Measurements from ENCODE around the gene NPAS4.
"Not testable (repeated sequence)": the region's sequence is repeated elsewhere in the genome, so short reads cannot be mapped to it uniquely, and the experiment has no call there.

Gene NPAS4

DNA sequence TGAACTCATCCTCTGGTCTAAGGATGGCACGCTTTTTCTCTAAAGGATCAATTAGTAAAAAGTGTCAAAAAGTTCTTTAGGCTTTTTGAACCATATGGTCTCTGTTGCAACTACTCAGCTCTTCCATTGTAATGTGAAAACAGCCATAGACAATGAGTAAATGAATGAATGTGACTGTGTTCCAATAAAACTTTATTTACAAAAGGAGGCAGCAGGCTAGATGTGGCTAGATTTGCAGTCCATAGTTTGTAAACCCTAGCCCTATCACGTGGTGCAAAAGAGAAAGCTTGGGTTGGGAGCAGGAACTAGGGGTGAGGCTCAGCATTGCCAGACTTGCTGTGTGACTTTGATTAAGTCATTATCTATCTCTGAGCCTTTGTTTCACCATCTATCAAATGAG is 5.4 kb upstream of the NPAS4 start:
- in situ Hi-C loops (cut with HindIII; ENCODE audit: low sequenced_read_pairs), result no loop called here

DNA sequence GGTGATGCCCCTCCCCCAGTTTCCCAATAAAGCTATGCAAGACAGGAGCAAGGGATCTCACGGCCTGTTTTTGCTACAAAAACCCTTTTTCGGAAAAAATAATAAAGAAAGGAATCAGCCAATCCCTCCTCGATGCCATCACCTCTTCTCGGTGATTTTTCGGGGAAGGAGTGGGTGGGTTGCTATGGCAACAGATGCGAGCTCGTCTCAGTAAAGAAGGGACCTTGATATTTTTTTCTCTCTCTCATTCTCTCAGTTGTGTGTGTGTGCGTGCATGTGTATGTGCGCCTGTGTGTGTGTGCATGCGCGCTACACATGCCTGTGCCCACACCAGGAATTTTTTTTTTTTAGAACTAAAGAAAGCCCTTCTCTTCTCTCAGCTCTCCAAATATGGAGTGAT is 3.8 kb upstream of the NPAS4 start:
- in situ Hi-C loops (cut with HindIII; ENCODE audit: low sequenced_read_pairs), result no loop called here

DNA sequence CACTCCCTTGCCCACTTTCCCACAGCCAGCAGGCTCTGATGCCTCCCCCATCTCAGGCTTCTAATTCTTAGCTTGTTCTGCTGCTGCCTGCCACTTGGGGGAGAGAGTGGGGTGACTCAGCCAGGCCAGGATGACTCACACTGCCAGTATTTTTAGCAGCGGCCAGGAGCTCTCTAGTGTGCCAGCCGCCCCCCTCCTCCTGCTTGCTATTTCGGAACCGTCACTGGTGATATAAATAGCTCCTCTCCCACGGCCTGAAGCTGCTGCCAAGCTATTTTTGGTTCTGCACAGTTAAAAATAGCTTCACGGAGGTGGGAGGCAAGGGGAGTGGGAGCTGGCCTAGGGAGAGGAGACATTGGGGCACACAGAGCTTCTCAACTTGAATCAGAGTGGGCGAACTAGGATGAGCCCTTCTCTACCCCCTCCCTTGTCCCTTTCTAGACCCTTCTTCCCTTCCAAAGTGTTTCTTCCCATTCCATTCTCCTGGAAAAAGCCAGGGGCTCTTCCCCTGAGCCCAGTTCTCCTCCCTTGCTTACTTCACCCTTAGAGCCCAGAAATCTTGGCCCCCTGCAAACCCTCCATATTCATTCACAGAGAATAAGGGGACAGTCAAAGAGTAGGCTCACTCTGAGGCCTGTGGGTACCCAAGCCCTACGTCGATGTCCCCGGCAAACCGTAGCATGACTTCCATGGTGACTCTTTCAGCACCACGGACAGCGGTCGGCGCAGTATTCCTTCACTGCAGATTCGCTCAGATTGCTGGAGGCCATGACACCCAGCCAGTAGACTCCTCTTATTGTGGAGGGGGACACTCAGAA is 2.5 kb upstream of the NPAS4 start:
- in situ Hi-C loops (cut with HindIII; ENCODE audit: low sequenced_read_pairs), result no loop called here

DNA sequence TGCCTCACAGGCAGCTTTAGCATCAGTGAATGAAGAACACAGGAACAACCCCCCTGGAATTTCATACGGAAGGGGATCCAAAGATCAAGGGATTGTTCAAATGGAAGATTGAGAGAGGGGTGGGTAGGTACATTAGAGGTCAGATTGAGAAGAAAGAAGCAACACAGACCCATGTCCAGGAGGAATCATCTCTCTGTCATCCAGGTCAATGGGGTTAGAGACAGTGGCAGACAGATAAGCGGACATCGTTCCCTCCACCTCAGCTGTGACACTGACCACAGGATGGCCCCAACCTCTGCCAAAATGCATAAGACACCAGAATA is 1.9 kb upstream of the NPAS4 start:
- in situ Hi-C loops (cut with HindIII; ENCODE audit: low sequenced_read_pairs), result no loop called here

DNA sequence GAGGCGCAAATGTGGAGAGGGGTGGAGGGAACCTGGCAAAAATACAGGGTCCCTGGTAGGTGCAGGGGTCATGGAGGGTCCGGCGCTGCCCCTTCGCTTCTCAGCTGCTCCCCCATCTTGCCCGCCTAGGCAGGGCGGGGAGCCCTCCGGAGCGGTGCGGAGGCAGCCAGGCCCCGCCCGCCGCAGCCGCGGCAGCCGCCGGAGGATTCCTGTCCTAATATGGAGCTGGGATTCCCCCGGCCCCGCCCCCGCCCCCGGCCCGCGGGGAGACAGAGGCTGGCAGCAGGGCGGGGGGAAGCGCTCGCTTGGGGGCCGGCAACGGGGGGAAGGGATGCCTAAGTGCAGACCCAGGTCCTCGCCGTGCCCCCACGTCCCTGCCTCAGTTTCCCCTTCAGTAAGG is 1.0 kb upstream of the NPAS4 start:
- in situ Hi-C loops (cut with HindIII; ENCODE audit: low sequenced_read_pairs), result no loop called here

DNA sequence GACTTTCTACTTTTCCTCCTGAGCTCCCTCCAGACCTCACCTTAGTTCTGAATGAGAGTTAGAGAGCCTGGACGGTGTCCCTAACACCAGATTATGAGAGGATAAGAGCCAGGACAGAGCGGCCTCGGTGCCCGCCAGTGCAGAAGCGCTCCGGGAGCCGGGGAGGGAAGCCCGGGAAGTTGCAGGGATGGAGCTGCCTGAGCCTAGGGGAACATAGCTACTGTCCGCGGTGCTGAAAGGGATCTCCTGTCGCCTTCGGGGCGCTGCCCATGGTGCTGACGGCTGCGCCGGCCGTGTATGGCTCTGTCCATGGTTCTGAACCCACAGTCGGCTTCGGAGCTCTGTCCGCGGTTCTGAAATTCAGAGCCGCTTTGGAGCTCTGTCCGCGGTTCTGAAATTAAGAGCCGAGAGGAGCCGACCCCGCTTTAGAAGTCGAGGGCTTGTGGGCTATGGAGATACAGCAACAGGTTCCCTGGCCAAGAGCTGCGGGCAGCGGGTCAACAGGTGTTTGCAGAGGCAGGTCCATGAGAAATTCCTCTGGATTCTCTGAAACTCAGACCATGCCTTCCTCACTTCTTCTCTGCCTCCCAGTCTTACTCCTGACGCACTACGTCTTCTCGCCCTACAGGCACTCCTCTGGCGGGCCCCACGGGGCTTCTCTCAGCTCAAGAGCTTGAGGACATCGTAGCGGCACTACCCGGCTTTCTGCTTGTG is 814 bp downstream of the NPAS4 start:
- in situ Hi-C loops (cut with HindIII; ENCODE audit: low sequenced_read_pairs), result no loop called here

DNA sequence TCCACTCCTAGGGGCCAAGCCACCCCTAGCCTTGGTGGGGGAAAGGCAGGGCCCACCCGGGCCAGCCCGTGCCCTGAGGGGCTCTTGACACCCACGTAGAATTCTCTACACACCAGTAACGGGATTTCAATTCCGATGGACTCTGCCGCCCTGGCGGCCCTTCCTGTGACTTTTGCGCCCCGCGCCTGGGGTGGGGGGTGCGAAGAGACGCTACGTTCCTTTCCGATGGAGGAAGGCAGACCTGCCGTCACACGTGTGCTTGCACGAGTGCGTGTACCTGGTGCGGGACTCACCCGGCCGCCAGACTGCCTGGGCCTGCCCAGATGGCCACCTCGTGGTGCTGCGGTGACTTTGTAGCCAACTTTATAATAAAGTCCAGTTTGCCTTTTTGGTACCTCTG is 5.5 kb downstream of the NPAS4 start:
- in situ Hi-C loops (cut with HindIII; ENCODE audit: low sequenced_read_pairs), result no loop called here

DNA sequence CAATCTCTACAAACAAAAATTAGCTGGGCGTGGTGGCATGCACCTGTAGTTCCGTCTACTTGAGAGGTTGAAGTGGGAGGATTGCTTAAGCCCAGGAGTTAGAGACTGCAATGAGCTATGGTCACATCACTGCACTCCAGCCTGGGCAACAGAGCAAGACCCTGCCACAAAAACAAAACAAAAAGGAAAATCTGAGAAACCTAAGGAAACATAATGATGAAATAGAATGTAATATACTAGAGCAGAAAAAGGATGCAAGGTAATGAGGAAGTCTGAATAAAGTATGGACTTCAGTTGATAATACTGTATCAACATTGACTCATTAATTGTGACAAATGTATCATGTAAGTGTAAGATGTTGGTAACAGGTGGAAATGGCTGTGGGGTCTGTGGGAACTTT is 8.1 kb downstream of the NPAS4 start:
- in situ Hi-C loops (cut with HindIII; ENCODE audit: low sequenced_read_pairs), result no loop called here

DNA sequence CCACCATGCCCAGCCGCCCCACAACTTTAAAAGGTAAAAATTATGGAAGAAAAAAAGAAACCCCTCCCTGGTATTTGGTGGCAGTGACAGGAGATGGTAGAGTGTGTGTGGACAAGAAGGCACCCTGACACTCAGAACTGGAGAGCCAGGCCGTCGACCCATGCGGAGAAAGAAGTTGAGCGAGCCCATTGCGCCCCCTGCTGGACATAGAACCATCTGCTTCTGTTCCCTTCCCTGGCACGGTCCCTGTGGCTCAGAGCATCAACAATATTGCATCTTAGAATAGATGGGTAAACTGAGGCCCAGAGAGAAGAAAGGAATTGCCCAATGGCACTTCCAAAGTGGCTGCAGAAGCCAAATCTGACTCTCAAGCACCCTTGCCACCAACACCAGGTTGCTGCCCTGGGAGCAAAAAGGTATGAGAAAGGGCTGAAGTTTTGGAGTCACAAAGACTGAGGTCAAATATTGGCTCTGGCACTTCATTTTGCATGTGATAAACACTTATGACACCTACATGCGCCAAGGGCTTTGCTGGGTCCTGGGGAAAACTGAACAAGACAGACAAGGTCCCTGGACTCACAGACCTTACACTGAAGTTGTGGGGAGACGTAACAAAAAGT is 9.3 kb downstream of the NPAS4 start:
- in situ Hi-C loops (cut with HindIII; ENCODE audit: low sequenced_read_pairs), result no loop called here

DNA sequence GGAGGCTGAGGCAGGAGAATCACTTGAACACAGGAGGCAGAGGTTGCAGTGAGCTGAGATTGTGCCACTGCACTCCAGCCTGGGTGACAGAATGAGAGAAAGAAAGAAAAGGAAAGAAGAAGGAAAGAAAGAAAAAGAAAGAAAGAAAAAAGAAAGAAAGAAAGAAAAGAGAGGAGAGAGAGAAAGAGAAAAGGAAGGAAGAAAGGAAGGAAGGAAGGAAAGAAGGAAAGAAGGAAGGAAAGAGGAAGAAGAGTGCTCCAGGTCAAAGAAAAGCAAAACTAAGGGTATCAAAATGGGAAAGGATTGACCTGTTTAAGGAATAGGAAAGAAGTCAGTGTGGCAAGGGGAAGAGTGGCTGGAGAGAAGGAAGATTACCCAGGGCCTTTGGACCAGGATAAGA is 10.5 kb downstream of the NPAS4 start:
- in situ Hi-C loops (cut with HindIII; ENCODE audit: low sequenced_read_pairs), result not testable (repeated sequence)

DNA sequence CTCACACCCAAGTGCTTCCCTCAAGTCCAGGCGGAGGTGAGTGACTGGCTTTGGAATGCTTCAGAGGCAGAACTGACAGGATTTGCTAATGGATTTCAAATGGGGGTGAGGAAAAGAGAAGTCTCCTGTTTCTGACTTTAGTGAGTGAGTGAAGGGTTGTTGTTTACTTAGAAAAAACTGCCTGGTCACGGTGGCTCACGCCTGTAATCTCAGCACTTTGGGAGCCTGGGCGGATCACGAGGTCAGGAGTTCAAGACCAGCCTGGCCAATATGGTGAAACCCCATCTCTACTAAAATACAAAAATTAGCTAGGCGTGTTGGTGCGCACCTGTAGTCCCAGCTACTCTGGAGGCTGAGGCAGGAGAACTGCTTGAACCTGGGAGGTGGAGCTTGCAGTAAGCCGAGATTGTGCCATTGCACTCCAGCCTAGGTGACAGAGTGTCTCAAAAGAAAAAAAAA is 11.1 kb downstream of the NPAS4 start:
- in situ Hi-C loops (cut with HindIII; ENCODE audit: low sequenced_read_pairs), result not testable (repeated sequence)

DNA sequence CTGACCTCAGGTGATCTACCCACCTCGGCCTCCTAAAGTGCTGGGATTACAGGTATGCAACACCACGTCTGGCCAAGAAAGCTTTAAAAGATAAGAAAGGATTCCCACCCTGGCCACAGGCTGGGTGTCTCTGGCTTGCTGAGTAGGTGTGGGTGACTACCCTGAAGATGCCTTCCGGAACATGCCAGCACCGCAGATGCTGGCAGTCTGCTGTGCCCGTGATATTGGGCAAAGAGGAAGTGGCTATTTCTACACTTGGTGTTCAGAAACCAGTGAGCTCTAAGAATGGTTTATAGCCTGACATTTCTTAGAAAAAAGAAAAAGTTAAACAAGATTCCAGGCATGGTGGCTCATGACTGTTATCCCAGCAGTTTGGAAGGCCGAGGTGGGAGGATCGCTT is 11.8 kb downstream of the NPAS4 start:
- in situ Hi-C loops (cut with HindIII; ENCODE audit: low sequenced_read_pairs), result no loop called here

DNA sequence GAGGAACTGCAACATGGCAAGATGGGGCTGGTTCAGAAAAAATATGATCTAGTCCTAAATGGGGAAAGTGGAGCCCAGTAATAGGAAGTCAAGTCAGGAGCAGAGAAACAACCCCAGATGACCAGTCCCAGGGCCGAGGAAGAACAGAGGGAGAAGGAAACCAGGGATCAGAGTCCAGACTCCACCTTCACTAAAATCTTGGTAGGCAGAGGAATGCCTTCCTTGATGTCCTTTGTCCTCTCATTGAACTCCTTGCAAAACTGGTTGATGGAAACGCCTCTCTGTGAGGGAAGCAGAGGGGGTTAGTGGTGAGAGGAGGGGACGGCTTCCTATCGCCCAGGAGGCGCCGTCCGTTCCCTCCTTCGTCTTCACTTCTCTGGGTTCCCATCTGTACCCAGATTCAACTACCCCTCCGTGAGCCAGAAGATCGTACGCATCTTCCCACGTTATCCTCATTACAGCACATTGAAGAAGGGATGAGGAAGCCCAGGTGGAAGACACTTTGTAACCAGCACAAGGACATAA is 17.2 kb downstream of the NPAS4 start:
- in situ Hi-C loops (cut with HindIII; ENCODE audit: low sequenced_read_pairs), result no loop called here

DNA sequence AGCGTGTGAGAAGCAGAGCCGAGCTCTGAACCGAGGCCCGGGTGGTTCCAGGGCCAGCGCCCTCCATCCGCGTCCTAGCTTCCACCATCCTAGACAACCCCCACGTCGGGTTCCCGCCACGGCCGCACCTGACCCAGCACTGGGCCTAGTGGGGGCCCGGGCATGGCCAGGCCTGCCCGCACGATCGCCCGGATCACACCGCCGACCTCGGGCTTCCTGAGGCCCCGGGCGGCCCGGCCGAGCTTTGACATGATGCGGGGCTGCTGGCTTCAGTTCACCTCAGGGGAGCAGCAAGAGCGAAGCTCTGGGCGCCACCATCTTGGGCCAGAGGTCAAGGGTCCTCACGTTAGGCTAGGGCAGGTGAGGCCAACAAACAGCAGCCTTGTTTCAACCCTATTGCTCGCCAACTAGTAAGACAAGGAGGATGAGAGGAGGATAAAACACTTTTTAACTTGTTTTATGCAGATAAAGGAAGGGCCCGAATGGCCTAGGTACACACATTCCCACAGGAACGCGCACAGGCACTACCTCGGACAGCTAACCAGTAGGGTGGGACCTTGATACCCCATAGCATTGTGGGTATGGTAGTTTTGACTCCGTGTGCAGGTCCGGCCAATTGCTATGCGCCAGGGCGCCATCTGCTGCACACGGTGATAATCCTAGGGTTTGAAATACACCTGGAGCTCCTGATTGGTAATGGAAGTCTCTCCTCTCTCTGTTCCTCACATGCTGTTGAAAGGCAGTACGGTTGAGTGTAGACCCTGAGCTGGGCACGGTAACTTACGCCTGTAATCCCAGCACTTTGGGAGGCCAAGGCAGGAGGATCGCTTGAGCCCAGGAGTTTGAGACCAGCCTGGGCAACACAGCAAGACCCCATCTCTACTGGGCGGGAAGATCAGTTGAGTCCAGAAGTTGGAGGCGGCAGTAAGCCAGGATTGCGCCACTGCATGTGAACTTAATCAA is 17.9 kb downstream of the NPAS4 start, which contains the start of gene MRPL11:
Gene MRPL11, minus strand, starts transcription at position 345 of the 963 bp plus-strand sequence. Its CDS starts 94 bp downstream, at position 251.
- in situ Hi-C loops (cut with HindIII; ENCODE audit: low sequenced_read_pairs), result no loop called here

DNA sequence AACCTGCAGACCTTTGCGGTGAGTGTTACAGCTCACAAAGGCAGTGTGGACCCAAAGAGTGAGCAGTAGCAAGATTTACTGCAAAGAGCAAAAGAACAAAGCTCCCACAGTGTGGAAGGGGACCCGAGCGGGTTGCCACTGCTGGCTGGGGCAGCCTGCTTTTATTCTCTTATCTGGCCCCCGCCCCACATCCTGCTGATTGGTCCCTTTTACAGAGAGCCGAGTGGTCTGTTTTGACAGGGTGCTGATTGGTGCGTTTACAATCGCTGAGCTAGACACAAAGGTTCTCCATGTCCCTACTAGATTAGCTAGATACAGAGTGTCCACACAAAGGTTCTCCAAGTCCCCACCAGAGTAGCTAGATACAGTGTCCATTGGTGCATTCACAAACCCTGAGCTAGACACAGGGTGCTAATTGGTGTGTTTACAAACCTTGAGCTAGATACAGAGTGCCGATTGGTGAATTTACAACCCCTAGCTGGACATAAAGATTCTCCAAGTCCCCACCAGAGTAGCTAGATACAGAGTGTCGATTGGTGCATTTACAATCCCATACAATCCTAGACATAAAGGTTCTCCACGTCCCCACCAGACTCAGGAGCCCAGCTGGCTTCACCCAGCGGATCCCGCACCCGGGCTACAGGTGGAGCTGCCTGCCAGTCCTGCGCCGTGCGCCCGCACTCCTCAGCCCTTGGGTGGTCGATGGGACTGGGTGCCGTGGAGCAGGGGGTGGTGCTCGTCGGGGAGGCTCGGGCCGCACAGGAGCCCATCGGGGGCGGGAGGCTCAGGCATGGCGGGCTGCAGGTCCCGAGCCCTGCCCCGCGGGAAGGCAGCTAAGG is 19.5 kb downstream of the NPAS4 start:
- in situ Hi-C loops (cut with HindIII; ENCODE audit: low sequenced_read_pairs), result not testable (repeated sequence)

DNA sequence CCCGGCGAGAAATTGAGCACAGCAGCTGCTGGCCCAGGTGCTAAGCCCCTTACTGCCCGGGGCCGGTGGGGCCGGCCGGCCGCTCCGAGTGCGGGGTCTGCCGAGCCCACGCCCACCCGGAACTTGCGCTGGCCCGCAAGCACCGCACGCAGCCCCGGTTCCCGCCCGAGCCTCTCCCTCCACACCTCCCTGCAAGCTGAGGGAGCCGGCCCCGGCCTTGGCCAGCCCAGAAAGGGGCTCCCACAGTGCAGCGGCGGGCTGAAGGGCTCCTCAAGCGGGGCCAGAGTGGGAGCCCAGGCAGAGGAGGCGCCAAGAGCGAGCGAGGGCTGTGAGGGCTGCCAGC is 20.1 kb downstream of the NPAS4 start:
- in situ Hi-C loops (cut with HindIII; ENCODE audit: low sequenced_read_pairs), result not testable (repeated sequence)

DNA sequence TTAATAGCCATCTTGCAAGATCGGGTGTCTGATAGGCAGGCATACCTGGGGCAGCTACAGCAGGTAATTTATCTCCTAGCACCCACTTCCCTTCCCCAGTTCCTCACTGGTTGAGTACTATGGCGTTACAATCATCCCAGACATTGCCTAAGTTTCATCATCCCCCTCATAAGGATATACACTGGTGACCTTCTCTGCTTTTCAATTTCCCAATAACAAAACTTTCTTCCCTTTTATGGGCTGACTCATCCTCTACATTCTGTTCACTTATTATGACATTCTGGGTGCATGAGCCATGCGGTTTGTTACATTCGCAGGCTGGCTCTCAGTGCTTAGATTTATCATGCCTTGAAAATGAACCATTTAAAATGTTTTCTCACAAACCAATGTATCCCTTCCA is 22.8 kb downstream of the NPAS4 start:
- in situ Hi-C loops (cut with HindIII; ENCODE audit: low sequenced_read_pairs), result no loop called here

DNA sequence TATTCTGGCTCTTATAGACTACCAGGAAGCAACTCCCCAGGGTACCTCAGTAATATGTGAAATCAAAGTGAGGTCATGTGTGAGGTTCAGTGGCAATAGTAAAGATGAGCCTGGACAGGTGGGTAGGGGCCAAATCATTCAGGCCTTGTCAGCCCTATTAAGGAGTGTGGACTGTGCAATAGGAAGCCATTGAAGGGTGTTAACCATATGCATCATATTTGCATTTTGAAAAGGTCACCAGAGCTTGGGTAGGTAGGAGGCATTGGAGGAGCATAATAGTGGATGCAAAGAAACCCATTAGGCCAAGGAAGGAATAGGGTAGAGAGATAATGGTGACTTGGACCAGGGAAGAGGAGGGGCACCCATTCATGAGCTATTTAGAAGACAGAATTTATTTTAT is 26.2 kb downstream of the NPAS4 start:
- in situ Hi-C loops (cut with HindIII; ENCODE audit: low sequenced_read_pairs), result no loop called here

DNA sequence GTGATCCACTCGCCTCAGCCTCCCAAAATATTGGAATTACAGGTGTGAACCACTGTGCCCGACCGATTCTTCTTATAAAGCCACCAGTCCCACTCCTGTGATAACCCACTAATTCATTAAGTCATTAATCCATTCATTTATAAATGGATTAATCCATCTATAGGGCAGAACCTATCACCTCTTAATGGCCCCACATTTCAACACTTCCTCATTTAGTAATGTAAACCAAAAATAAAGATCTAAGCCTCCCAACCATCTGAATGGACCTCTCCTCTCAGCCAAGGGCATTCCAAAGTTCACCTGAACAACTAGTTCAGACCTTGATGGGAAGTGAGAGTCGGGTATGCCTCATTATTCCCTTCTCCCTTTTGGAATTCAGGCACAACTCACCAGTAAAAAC is 27.7 kb downstream of the NPAS4 start:
- in situ Hi-C loops (cut with HindIII; ENCODE audit: low sequenced_read_pairs), result no loop called here

DNA sequence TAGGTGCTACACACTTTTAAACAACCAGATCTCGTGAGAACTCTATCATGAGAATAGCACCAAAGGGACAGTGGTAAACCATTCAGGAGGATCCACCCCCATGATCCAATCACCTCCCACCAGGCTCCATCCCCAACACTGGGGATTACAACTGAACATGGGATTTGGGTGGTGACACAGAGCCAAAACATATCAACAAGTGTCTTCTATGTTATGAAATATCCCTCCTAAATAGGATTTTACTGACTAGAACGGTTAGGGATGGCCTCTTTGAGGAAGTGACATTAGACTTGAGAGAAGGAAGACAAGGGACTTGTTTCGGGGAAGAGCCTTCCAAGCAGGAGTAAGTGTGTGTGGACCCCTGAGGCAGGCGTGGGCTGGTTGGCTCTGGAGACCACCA is 29.7 kb downstream of the NPAS4 start:
- in situ Hi-C loops (cut with HindIII; ENCODE audit: low sequenced_read_pairs), result no loop called here
